ENCODE results near the gene BBS2.
"Not testable (repeated sequence)": the region's sequence is repeated elsewhere in the genome, so short reads cannot be mapped to it uniquely, and the experiment has no call there.

Gene BBS2

DNA sequence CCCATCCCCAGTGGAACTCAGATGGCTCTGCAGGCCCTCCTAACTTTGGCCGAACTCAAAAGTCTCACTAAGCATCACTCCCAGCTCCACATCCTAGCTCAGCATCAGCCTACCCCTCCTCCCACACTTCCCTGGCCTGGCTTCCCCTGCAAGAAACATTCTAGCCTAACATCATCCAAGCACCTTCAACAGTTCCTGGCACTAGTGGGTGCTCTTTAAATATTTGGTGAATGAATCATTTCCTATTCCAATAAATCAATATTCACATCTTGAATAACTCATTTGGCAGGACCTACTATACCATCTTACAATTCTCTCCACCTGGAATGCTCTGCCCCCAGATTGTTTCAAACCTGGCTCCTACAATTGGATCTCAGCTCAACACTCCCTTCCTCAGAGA lies 11.0 kb upstream of the BBS2 start:
- no peak for DNase-seq (ENCODE audit: low read depth in 1 of 2, low spot score in 1 of 2)

DNA sequence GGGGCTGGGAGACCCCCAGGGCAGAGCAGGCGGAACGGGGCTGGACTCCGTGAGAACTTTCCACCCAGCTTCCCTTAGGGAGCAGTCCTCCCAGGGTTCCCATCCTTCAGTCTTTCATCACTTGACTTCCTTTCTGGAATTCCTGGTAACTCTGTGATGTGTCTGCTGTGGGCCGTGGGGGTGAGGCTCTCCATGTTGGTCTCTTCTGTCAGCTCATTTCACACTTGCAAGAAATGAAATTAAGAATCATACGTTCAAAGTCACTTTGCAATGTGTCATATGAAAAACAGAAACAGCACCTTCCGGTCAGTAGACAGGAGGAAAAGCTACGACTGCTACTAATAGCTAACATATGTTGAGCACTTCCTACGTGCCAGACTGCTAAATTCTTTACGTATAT lies 5.4 kb upstream of the BBS2 start:
- DNase-seq (ENCODE audit: low read depth in 1 of 2, low spot score in 1 of 2): no peak

DNA sequence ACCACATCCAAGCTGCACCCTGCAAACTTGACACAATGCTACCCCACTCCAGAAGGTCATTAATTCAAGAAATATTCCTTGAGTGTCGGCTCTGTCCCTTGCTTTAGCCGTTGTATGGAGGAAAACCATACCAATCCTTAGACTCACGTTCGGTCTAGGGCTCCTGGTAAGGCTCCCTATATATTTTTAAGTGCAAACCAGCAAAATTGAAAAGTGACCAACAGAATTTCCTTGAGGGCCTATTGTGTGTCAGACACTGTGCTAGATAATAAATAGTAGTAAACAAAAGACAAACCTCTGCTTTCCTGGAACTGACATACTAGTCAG lies 390 bp upstream of the BBS2 start:
- DNase-seq (ENCODE audit: low read depth in 1 of 2, low spot score in 1 of 2): no peak

DNA sequence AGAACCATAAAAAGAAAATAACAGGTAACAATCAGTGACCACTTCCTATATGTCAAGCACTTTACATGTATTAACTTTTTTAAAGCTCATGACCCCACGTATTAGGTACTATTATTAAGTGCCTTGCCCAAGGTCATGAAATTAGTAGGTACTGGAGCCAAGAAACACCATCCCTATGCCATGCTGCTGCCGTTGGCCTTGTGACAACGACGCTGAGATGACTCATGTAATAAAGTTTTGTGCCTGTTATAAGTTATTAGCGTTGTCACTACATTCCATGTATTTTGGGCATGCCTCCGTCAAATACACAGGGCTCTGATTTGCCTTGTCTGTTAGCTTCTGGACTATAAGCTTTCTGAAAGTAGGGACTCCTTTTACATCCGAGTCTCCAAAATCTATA lies 1.4 kb downstream of the BBS2 start:
- DNase-seq (ENCODE audit: low read depth in 1 of 2, low spot score in 1 of 2): no peak

DNA sequence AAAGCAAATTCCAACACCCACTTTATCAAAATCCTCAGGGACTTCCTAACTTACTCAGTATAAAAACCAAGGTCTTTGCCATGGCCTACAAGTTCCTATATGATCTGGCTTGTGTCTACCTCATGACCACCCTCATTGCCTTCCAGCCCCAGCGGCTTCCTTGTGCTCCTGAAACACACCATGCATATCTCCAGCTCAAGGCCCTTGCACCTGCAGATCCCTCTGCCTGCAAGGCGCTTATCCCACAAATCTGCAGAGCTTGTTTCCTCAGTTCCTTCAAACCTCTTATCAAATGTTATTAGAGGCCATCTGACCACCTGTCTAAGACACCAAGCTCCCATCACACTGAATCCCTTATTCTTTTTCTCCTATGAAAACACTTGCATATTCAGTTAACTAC lies 2.6 kb downstream of the BBS2 start:
- no peak for DNase-seq (ENCODE audit: low read depth in 1 of 2, low spot score in 1 of 2)

DNA sequence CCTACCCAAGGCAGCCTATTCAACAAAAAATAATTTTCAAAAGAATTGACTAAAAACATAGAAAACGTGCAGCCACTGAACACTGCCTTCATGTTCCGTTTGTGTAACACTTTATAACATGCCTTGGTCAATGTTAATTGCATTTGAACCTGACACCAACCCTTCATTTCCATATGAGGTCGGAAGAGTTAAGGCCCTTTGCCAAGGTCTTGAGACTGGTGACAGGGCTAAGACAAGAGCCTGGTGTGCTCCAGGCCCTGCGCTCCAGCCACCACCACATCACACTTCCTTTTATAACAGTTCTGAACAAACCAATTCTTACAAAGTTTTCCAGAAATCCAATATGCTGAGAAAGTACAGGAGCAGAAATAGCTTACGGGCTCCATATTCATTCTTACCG lies 4.2 kb downstream of the BBS2 start:
- DNase-seq (ENCODE audit: low read depth in 1 of 2, low spot score in 1 of 2): no peak

DNA sequence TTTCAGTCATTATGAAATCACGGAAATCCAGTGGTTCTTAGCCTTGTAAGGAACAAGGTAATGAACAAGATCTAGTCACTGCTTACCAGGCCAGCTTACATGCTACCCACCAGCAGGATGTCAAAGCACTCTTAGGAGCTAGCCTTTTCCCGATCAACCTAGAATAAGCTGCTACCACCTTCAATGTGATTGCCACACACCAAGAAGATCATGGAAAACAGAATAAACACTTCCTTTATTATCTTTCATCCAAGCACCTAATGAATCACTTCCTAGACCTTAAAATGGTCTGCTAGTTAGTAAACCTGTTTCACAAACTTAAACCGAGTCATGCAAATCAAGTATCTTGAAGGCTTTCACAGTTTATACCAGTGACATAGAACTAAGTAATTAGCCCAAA lies 5.0 kb downstream of the BBS2 start:
- no peak for DNase-seq (ENCODE audit: low read depth in 1 of 2, low spot score in 1 of 2)

DNA sequence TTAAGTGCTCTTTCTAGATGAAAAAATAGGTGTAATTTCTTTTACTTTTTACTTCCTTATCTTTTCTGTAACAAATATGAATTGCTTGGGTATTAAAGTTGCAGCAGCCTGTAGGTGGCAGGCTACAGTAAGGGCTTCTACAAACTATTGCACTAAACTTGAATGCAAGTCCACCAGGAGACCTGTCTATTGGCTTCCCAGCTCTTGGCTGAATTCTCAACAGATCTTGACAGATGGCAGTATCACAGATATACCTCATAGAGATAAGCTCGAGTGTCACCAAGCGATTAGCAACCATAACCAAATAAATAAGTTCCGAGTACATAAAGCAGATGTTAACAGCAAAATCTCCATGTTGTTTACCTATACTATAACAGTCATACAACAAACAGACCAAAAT lies 5.9 kb downstream of the BBS2 start:
- peak in 1 of 2 donors; percentile 9 for DNase-seq (ENCODE audit: low read depth in 1 of 2, low spot score in 1 of 2)

DNA sequence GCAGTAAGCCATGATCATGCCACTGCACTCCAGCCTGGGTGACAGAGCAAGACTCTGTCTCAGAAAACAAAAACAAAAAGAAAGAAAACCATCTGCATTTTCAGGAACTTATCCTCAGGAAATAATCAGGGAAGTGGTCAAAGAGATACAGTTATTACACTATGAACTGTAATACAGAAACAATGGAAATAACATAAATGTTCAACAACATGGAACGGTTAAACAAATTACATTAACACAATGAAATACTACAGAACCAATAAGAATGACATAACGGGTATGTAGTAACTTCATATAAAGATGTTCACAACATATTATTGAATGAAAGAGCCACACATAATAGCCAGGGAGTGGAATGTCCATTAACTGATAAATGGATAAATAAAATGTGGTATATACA lies 6.7 kb downstream of the BBS2 start:
- no peak for DNase-seq (ENCODE audit: low read depth in 1 of 2, low spot score in 1 of 2)

DNA sequence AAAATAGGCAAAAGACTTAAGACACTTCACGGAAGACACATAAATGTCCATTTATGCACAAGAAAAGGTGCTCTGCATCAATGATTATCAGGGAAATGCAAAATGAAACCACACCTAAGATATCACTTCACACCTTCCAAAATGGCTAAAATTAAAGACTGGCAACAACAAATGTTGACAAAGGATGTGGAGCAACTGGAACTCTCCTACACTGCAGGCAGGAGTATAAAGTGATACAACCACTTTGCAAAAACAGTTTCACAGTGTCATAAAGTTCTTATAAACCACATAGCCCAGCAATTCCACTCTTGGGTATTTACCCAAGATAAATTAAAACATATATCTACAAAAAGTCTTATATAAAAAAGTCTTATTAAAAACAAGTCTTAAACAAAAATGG lies 7.8 kb downstream of the BBS2 start:
- no peak for DNase-seq (ENCODE audit: low read depth in 1 of 2, low spot score in 1 of 2)

DNA sequence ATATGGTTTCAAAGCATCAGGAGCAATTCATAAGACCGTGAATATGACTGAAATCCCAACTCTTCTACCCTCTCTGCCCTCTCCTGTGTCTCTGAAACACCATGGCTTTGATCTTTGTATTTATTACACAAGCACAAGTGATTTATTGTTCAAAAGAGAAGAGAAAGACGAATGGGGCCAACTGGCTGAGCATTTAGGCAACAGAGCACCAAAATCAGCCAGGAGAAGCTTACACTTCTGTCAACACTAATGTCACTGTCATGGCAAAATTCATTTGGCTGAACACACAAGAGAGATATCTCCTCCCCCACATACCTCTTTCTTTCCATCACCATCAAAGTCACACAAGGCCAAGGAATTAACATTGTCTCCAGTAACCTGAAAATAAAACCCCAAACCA lies 9.3 kb downstream of the BBS2 start:
- DNase-seq (ENCODE audit: low read depth in 1 of 2, low spot score in 1 of 2): no peak

DNA sequence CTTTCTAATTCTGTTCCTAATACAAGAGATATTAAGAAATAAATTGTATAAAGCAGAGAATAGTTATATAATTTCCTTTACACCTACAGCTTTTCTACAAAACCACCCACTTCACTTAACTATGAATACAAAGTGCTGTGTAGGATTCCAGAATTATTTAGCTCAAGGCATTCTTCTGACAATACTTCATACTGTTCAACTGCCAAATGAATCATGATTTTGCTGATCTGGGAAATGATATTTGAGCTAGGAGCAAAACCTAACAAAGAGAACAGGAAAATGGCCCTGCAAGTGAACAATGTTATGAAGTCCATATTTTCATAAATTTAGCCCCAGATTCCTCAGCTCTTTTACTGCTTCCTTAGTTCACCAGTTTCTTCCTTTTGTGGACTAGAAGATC lies 12.9 kb downstream of the BBS2 start:
- no peak for DNase-seq (ENCODE audit: low read depth in 1 of 2, low spot score in 1 of 2)

DNA sequence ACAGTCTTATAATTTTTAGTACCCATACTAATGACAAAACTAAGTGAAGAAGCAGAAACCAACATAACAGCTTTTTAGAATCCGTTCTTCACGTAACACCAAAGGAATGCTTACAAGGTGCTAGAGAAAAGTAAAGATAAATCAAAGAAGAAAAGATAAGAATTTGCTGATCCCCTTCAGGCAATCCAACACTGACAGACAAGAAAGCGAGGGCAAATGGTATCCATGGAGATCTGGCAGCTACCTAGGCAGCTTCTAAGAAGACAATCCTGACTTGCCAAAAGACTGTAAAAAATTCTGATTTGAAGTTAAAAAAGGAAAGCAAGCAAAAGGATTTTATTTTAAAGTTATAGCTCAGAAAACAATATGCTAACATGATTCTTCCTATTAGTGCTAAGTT lies 14.6 kb downstream of the BBS2 start:
- DNase-seq (ENCODE audit: low read depth in 1 of 2, low spot score in 1 of 2): no peak

DNA sequence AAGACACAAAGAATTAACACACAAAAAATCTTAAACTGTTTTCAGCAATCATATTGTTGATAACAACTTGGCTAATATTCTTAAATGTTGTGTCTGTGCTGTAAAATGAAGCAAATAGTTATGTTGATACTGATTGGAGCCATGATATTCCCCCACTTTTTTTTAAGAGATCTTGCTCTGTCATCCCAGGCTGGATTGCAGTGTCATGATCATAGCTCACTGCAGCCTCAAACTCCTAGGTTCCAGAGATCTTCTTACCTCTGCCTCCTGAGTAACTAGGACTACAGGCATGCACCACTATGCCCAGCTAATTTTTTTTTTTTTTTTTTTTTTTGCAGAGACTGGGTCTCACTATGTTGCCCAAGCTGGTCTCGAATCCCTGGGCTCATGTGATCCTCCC lies 26.0 kb downstream of the BBS2 start:
- no peak for DNase-seq (ENCODE audit: low read depth in 1 of 2, low spot score in 1 of 2)

DNA sequence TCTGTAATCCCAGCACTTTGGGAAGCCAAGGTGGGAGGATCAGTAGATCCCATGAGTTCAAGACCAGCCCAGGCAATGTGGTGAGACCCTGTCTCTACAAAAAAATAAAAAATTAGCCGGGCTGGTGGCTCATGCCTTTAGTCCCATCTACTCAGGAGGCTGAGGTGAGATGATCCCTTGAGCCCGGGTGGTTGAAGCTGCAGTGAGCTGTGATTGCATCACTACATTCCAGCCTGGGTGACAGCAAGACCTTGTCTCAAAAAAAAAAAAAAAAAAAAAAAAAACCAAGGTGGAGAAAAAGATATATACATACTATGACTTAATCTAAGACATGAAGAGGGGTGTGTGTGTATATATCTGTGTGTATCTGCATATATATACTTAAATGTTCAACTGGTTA lies 26.7 kb downstream of the BBS2 start:
- no peak for DNase-seq (ENCODE audit: low read depth in 1 of 2, low spot score in 1 of 2)

DNA sequence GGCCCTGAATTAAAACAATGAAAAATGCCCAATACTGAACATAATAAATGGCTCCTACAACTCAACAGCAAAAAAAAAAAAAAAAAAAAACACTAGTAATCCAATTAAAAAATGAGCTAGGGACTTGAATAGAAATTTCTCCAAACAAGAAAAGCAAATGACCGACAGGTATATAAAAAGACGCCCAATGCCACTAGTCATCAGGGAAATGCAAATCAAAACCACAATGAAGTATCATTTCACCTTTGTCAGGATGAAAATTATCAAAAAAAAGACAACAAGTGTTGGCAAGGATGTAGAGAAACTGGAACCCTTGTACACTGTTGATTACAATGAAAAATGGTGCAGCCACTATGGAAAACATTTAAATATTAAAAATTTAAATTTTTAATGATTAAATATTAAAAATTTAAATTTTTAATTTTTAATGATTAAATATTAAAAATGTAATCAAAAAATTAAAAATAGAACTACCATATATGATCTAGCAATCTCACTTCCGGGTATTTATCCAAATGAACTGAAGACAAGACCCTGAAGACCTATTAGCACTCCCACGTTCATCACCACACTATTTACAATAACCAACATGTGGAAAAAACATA lies 28.1 kb downstream of the BBS2 start:
- no peak for DNase-seq (ENCODE audit: low read depth in 1 of 2, low spot score in 1 of 2)

DNA sequence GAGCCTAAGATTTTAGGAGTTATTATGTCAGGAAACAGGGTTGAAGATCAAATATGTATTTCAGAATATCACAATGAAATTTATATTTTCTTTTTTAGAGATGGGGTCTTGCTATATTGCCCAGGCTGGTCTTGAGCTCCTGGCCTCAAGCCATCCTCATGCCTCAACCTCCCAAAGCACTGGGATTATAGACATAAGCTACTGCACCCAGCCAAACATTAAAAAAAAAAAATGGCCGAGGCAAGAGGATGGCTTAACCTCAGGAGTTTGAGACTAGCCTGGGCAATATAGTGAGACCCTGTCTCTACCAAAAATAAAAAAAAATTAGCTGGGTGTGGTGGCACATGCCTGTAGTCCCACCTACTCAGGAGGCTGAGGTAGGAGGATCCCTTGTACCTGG lies 31.0 kb downstream of the BBS2 start:
- not testable (repeated sequence) for DNase-seq (ENCODE audit: low read depth in 1 of 2, low spot score in 1 of 2)

DNA sequence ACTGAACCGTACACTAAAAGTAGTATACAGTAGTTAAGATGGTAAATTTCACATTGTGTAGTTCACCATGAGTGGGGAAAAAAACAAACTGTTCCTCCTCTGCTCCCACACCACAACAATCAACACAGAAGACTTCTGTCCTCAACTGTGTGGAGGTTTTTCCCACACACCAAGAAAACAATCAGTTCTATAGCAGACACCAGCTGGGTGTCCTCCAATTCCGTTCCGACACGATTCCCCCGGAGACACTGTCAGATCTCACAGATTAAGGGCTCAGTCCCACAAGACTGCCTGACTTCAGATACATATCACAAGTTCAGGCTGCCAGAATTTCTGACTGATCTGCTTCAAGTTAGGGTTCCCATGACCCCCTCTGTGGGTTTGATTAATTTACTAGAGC lies 31.8 kb downstream of the BBS2 start:
- DNase-seq (ENCODE audit: low read depth in 1 of 2, low spot score in 1 of 2): no peak

DNA sequence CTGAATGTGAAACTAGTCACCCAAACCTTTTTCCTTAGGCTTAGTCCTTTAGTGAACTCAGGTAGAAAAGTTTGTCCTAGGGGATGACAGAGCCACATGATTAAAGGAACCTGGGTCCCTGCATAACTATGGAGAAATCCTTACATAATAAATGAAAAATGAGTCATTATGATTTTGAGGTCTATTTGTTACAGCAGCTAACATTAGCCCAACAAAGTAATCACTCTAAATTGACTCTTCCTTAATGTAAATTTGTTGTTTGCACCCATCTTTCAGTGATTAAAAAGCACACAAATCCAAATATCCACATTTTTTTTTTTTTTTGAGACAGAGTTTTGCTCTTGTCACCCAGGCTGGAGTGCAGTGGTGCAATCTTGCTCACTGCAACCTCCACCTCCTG lies 36.4 kb downstream of the BBS2 start:
- DNase-seq (ENCODE audit: low read depth in 1 of 2, low spot score in 1 of 2): no peak

DNA sequence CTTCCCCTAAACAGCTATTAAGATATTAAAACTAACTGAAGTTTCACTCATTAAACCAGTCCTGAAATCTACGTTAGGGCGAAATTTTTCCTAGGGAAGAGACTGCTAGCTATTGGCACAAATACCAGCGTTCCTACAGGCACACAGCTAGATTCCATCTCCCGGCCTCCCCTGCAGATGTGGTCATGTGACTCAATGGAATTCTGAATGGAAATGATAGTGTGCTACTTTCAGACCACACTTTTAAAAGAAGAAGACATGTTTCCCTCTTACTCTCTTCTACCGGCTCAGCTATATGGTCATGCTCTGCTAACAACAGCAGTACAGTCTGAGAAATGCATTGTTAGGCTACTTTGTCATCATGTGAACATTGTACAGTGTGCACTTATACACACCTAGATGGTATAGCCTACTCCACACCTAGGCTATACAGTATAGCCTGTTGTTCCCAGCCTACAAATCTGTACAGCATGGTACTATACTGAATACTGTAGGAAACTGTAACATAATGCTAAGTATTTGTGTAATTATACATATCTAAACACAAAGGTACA lies 37.1 kb downstream of the BBS2 start:
- no peak for DNase-seq (ENCODE audit: low read depth in 1 of 2, low spot score in 1 of 2)

DNA sequence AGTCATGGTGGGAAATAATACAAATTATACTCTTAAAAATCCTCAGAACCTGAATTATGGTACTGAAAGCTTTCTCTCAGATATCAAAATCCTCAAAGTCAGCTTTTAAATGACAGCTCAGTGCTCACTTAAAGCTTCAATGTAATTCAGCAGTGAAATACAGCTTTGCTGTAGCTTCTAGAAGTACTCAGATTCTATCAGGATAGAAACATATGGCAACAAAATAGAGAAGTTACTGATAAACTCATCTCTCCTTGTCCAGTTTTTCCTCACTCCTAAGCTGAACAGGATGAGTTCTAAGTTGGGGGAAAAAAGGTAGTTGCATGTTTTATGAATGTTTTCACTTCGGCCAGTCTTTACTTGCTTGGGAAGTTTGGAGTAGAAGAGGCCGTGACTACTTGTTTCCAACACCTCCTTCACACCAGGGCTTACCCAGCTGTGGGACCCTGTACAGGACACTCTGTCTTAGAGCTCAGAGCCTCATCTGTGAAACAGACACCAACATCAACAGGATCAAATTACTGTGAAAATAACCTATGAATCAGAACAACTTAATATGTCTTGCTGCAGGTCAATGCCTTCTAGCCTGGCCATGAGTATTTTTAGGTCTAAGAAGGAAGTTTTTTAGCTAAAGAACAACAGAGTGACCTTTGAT lies 38.2 kb downstream of the BBS2 start:
- no peak for DNase-seq (ENCODE audit: low read depth in 1 of 2, low spot score in 1 of 2)

DNA sequence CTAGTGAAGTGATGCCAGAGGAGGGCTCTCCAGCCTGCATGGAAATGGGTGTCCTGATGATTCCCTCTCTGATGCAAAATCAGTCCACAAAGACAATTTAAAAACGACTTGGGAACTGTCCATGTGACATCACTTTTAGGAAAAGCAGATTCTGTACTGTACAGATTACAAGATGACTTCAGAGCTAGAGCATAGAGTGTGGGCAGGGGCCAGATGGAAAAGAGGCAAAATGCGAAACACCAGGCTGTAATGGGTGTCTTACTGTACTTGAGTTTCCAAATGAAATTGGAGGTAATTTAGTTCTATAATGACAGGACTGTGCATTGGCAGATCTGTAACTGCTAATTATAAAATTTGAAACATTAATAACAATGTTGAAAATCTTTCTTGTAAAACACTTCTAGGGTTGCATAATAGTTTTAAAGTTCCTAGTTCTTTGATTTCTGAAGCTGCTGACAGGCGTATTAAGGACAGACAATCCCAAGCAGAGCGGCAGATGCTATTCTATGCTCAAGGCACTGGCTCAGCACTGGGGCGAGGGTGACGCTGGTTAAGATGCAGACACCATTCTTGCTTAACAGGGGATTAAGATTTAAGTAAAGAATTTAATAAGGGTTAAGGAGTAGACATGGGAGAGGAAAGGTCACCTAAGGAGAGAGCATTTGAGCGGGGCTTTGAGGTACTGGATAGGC lies 38.9 kb downstream of the BBS2 start:
- DNase-seq (ENCODE audit: low read depth in 1 of 2, low spot score in 1 of 2): no peak

DNA sequence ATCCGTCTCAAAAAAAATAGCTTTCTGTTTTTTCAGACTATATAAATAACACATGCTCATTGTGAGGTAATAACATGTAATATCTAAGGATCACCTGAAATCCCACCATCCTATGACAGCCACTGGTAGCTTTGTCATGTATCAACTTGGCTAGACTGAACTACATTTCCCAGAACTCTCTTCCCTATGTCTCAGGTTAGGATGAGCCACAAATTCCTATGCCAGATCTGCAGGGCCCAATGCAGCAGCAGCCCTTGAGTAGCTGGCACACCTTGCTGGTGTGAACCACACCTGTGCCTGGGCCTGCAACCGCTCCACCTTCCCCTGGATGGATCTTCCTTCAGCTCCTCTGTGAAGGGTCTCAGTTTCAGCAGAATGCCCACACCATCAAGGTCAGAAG lies 40.4 kb downstream of the BBS2 start:
- no peak for DNase-seq (ENCODE audit: low read depth in 1 of 2, low spot score in 1 of 2)

Data from activated T-helper 1 cell treated with anti-CD3 and anti-CD28 coated beads, Interleukin-2, amount 50 U/mL, for 16 hours (primary cell).